ENCODE data around the gene INPP5A. TPM values are rescaled to one million over a fixed set of nuclear protein-coding genes. Genes with fewer than 3 reads are reported as not detected.

The INPP5A gene
- total and polyA plus RNA-seq, 2 of the 13 experiments (the other 11 are each of a cell fraction or from before 2014, with no cell fraction given): 17.5 to 37.9 TPM

GRCh38 chr10:132540456-132540855, 2.9 kb downstream of the INPP5A start:
- no peak overlapping the region for H3K4me2 ChIP-seq (ENCODE audit: low read depth, low read length)
- H2AFZ ChIP-seq (ENCODE audit: low read length): no peak overlapping the region
- no peak overlapping the region for H3K4me3 ChIP-seq (replicated peaks in 1 of 3; ENCODE audit: insufficient read depth in 1 of 3, low read depth in 2 of 3, low read length in 3 of 3)
- FAIRE-seq (no peak), DNase-seq (ENCODE audit: low spot score) (no peak), ATAC-seq (no peak)
- intact Hi-C loops (cut with micrococcal nuclease; ENCODE audit: unreplicated experiment) (no loop called here), in situ Hi-C loops (cut with HindIII; ENCODE audit: extremely low pct_ligation_motif_present, low pct_unique_long_range_greater_than_20kb) (no loop called here)
- H3K4me1 ChIP-seq (ENCODE audit: insufficient read depth, low read length): peaks cover 57% of the 10 kb centered on the region
- no peaks in the 10 kb centered on the region for H3K27me3 ChIP-seq (ENCODE audit: control insufficient read depth in 1 of 2, insufficient read depth in 2 of 2, low read length in 2 of 2)
- H3K27ac ChIP-seq (ENCODE audit: extremely low read length, insufficient read depth, low read length): no peak overlapping the region
- BruUV-seq (replicated peaks): no TSS peak
- no peaks in the 10 kb centered on the region for H4K20me1 ChIP-seq (ENCODE audit: insufficient read depth, low read length)
- no peaks in the 10 kb centered on the region for H3K9me3 ChIP-seq (ENCODE audit: low read length)
- CTCF ChIA-PET (ENCODE audit: low intra/inter-chr PET ratio, low total read pairs): no interaction called here
- H3K36me3 ChIP-seq (replicated peaks in 1 of 2; ENCODE audit: control insufficient read depth in 1 of 2, insufficient read depth in 2 of 2, low read length in 2 of 2): no peaks in the 10 kb centered on the region
- POLR2A ChIA-PET: interaction anchor here (4.6 kb wide), 1 partner anchor 22 kb away, joined by 24 read pairs; no protein-coding TSS in a partner anchor
- peaks cover 55% of the 10 kb centered on the region for H3K79me2 ChIP-seq (ENCODE audit: insufficient read depth, low read length)
- no peak for TF ChIP-seq ARID2 (CRISPR knock-in tag; IDR thresholded peaks at IDR 0.05; ENCODE audit: borderline replicate concordance)
- 90% methylated on average over 11 of the region's 12 CpGs for WGBS (ENCODE audit: low lambda C conversion rate)
- no peak overlapping the region for H3K9ac ChIP-seq (ENCODE audit: insufficient read depth, low read depth, low read length)

GRCh38 chr10:132541129-132541528, 3.5 kb downstream of the INPP5A start:
- CTCF ChIA-PET (ENCODE audit: low intra/inter-chr PET ratio, low total read pairs): no interaction called here
- in situ Hi-C loops (cut with HindIII; ENCODE audit: extremely low pct_ligation_motif_present, low pct_unique_long_range_greater_than_20kb) (no loop called here), intact Hi-C loops (cut with micrococcal nuclease; ENCODE audit: unreplicated experiment) (no loop called here)
- 100% methylated on average over 2 of the region's 11 CpGs for WGBS (ENCODE audit: low lambda C conversion rate)
- H3K9ac ChIP-seq (ENCODE audit: insufficient read depth, low read depth, low read length): no peak overlapping the region
- H2AFZ ChIP-seq (ENCODE audit: low read length): no peak overlapping the region
- FAIRE-seq (no peak), DNase-seq (ENCODE audit: low spot score) (no peak), ATAC-seq (no peak)
- POLR2A ChIA-PET: interaction anchor here (1.3 kb wide), 1 partner anchor 22 kb away, joined by 4 read pairs; no protein-coding TSS in a partner anchor
- no peak overlapping the region for H3K27ac ChIP-seq (ENCODE audit: extremely low read length, insufficient read depth, low read length)
- H3K9me3 ChIP-seq (ENCODE audit: low read length): no peaks in the 10 kb centered on the region
- peaks cover 61% of the 10 kb centered on the region for H3K79me2 ChIP-seq (ENCODE audit: insufficient read depth, low read length)
- no TSS peak for BruUV-seq (replicated peaks)
- no peaks in the 10 kb centered on the region for H3K36me3 ChIP-seq (replicated peaks in 1 of 2; ENCODE audit: control insufficient read depth in 1 of 2, insufficient read depth in 2 of 2, low read length in 2 of 2)
- no peaks in the 10 kb centered on the region for H3K27me3 ChIP-seq (ENCODE audit: control insufficient read depth in 1 of 2, insufficient read depth in 2 of 2, low read length in 2 of 2)
- H4K20me1 ChIP-seq (ENCODE audit: insufficient read depth, low read length): no peaks in the 10 kb centered on the region
- H3K4me3 ChIP-seq (replicated peaks in 1 of 3; ENCODE audit: insufficient read depth in 1 of 3, low read depth in 2 of 3, low read length in 3 of 3): no peak overlapping the region
- H3K4me2 ChIP-seq (ENCODE audit: low read depth, low read length): no peak overlapping the region
- peaks cover 54% of the 10 kb centered on the region for H3K4me1 ChIP-seq (ENCODE audit: insufficient read depth, low read length)
- TF ChIP-seq RCOR2 (CRISPR knock-in tag; IDR thresholded peaks at IDR 0.05): no peak
- TF ChIP-seq SMAD9 (CRISPR knock-in tag; IDR thresholded peaks at IDR 0.05): no peak
- no peak for TF ChIP-seq ZFP90 (CRISPR knock-in tag; IDR thresholded peaks at IDR 0.05; ENCODE audit: borderline replicate concordance)
- no peak for TF ChIP-seq HNF4A (CRISPR knock-in tag; IDR thresholded peaks at IDR 0.05)
- no peak for TF ChIP-seq NR2C2 (CRISPR knock-in tag; IDR thresholded peaks at IDR 0.05; ENCODE audit: borderline replicate concordance)
- no peak for TF ChIP-seq ZNF441 (CRISPR knock-in tag; IDR thresholded peaks at IDR 0.05; ENCODE audit: borderline replicate concordance)
- no peak for TF ChIP-seq AFF4 (CRISPR knock-in tag; IDR thresholded peaks at IDR 0.05)
- no peak for TF ChIP-seq ZNF772 (CRISPR knock-in tag; IDR thresholded peaks at IDR 0.05)
- no peak for TF ChIP-seq CEBPZ (IDR thresholded peaks at IDR 0.05; ENCODE audit: low read length)

Measured in HepG2 (cell line).